ENCODE measurements around the gene TRMO. TPM values are rescaled to one million over a fixed set of nuclear protein-coding genes. Genes with fewer than 3 reads are reported as not detected.

TRMO gene
- total RNA-seq, 1 donor from 2014 or later: 8.2 TPM

- intact Hi-C loops (cut with micrococcal nuclease): no loop called here
- no peaks in the 10 kb centered on the region for H3K4me1 ChIP-seq
- peaks cover 33% of the 10 kb centered on the region for H3K27me3 ChIP-seq (ENCODE audit: low read depth)
- no peaks in the 10 kb centered on the region for H3K36me3 ChIP-seq
- no peak overlapping the region for H3K4me3 ChIP-seq
- no peaks in the 10 kb centered on the region for H3K9me3 ChIP-seq (replicated peaks)
- no peak overlapping the region for H3K27ac ChIP-seq (replicated peaks)
- TF ChIP-seq, protein P1, sequence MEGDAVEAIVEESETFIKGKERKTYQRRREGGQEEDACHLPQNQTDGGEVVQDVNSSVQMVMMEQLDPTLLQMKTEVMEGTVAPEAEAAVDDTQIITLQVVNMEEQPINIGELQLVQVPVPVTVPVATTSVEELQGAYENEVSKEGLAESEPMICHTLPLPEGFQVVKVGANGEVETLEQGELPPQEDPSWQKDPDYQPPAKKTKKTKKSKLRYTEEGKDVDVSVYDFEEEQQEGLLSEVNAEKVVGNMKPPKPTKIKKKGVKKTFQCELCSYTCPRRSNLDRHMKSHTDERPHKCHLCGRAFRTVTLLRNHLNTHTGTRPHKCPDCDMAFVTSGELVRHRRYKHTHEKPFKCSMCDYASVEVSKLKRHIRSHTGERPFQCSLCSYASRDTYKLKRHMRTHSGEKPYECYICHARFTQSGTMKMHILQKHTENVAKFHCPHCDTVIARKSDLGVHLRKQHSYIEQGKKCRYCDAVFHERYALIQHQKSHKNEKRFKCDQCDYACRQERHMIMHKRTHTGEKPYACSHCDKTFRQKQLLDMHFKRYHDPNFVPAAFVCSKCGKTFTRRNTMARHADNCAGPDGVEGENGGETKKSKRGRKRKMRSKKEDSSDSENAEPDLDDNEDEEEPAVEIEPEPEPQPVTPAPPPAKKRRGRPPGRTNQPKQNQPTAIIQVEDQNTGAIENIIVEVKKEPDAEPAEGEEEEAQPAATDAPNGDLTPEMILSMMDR (IDR thresholded peaks at IDR 0.05; ENCODE audit: borderline replicate concordance): no peak
- no peak for DNase-seq
Measured at GRCh38 chr9:97943308-97943855, 21.1 kb upstream of the TRMO start.

DNA sequence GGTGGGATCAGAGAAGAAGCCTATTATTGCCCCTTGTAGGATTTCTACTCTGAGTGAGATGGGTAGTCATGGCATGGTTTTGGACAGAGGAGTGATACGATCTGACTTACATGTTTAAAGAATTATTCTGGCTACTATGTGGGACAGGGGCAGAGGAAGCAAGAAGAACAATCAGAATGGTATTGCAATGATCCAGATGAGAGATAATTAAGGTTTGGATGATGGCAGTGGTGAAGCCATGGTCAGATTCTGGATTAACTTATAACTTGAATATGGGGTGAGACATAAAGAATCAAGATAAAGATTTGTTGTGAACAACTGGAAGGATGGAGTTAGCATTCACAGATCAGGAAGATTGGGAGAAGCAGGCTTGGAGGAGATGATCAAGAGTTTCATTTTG lies 19.0 kb upstream of the TRMO start:
- intact Hi-C loops (cut with micrococcal nuclease): no loop called here
- no peaks in the 10 kb centered on the region for H3K36me3 ChIP-seq
- DNase-seq: no peak
- no peak overlapping the region for H3K4me3 ChIP-seq
- H3K27me3 ChIP-seq (ENCODE audit: low read depth): peaks cover 53% of the 10 kb centered on the region
- H3K4me1 ChIP-seq: no peaks in the 10 kb centered on the region
- TF ChIP-seq, protein P1 (IDR thresholded peaks at IDR 0.05; ENCODE audit: borderline replicate concordance): no peak
- no peaks in the 10 kb centered on the region for H3K9me3 ChIP-seq (replicated peaks)
- no peak overlapping the region for H3K27ac ChIP-seq (replicated peaks)

GRCh38 chr9:97940741-97941140 lies 18.4 kb upstream of the TRMO start:
- no peak for DNase-seq
- Histone ChIP-seq H3K4me1 (no peaks in the 10 kb centered on the region), H3K9me3 (replicated peaks) (no peaks in the 10 kb centered on the region), H3K27me3 (ENCODE audit: low read depth) (peaks cover 58% of the 10 kb centered on the region), H3K27ac (replicated peaks) (no peak overlapping the region), H3K4me3 (no peak overlapping the region), H3K36me3 (no peaks in the 10 kb centered on the region)
- intact Hi-C loops (cut with micrococcal nuclease): no loop called here
- TF ChIP-seq, protein P1 (IDR thresholded peaks at IDR 0.05; ENCODE audit: borderline replicate concordance): no peak

DNA sequence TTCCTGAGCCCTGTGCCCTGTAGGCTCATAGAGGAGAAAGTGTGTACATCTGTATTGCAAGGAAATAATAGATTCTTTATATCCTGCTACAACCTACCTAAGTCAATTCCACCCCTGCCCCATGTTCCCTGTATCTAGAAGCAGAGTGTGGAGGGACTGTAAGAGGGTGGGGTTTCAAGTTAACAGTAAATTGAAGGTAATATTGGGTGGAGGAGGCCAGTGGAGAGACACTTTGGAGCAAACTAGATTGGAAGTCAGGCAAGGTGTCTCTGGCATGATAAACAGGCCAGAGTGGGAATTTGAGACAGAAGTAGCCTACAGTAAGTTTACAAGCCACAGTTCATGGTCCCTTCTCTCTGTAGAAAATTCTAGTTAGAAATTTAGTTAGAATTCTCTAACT lies 17.9 kb upstream of the TRMO start:
- intact Hi-C loops (cut with micrococcal nuclease): no loop called here
- TF ChIP-seq, protein P1 (IDR thresholded peaks at IDR 0.05; ENCODE audit: borderline replicate concordance): no peak
- no peak for DNase-seq
- H3K4me3 ChIP-seq: no peak overlapping the region
- H3K27ac ChIP-seq (replicated peaks): no peak overlapping the region
- H3K4me1 ChIP-seq: no peaks in the 10 kb centered on the region
- H3K27me3 ChIP-seq (ENCODE audit: low read depth): peaks cover 59% of the 10 kb centered on the region
- no peaks in the 10 kb centered on the region for H3K9me3 ChIP-seq (replicated peaks)
- no peaks in the 10 kb centered on the region for H3K36me3 ChIP-seq

DNA sequence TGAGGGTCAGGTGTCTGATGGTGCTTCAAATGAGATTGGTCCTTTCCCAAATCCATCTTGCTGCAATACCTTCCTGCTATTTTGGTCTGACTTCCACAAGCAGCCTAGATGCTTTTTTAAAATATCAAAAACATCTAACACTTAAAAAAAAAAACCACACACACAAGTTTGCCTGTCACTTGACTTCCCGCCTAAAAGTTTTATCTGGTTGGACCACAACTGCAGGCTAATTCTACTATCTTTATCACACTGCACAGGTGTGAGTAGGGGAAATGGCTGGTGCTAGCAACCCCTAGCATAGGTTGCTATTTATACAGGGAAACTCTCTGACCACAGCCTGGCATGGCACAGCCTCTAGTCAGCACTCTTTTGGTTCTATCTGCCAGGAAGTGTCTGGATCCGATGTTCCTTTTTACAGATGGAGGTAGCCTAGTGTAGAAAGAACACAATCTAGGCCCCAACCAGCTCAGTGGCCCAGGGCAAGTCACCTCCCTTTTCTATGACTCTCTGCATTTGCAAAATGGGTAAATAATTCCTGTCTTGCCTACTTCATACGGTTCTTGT lies 15.9 kb upstream of the TRMO start, which contains the start of gene HEMGN:
TSS of gene HEMGN (minus strand) at position 92 of the 564 bp plus-strand sequence. CDS start at position 56, 36 bp downstream.
- no peaks in the 10 kb centered on the region for H3K36me3 ChIP-seq
- intact Hi-C loops (cut with micrococcal nuclease): no loop called here
- TF ChIP-seq, protein P1 (IDR thresholded peaks at IDR 0.05; ENCODE audit: borderline replicate concordance): no peak
- no peaks in the 10 kb centered on the region for H3K4me1 ChIP-seq
- peaks cover 71% of the 10 kb centered on the region for H3K27me3 ChIP-seq (ENCODE audit: low read depth)
- no peak within 1 kb of the TSS for H3K27ac ChIP-seq (replicated peaks)
- no peak within 1 kb of the TSS for H3K4me3 ChIP-seq
- no peak for DNase-seq
- no peaks in the 10 kb centered on the region for H3K9me3 ChIP-seq (replicated peaks)
